ENCODE results near the gene RBPJ.
A peak's percentile ranks its signal among the peaks of the same experiment; 100 is the strongest.

Gene RBPJ

DNA sequence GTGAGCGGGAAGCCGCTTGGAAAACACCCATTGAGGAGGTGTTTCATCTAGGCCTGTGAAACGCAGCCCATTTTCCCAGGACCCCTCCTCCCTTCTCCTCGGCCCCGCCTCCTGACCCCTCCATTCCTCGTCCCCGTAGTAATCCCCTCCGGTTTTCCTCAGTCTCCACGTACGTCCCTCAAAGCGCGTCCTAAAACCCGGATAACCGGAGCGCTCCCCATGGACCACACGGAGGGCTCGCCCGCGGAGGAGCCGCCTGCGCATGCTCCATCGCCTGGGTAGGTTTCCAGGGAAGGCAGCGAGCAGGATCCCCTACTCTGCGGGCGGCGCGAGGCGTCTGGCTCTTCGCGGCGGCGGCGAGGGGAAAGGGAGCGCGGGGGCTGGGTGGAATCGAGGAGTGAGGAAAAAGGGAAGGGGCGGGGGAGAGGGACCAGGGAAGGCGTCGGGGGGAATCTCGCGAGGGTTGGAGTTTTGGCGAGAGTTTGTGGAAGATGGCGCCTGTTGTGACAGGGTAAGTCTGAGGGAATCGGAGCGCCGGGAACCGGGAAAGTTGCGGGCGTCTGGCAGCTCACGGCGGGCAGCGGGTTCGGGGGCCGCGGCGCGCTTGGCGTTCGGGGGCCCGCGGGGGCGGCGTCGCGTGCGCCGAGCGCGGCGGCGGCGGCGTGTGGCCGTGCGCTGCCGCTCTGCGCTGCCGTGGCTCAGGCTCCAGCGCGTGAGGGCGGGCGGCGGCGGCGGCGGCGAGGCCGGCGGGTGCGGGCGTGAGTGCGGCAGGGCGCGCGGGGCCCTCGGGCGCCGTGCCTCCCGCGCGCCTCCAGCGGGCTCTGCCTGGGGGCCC is at the start of gene RBPJ:
Gene RBPJ, plus strand, starts transcription at position 477 of the 835 bp plus-strand sequence. Its CDS starts 15 bp downstream, at position 492.
- DNase-seq (ENCODE audit: low read depth in 2 of 2) = peak; percentile 57 to 66

DNA sequence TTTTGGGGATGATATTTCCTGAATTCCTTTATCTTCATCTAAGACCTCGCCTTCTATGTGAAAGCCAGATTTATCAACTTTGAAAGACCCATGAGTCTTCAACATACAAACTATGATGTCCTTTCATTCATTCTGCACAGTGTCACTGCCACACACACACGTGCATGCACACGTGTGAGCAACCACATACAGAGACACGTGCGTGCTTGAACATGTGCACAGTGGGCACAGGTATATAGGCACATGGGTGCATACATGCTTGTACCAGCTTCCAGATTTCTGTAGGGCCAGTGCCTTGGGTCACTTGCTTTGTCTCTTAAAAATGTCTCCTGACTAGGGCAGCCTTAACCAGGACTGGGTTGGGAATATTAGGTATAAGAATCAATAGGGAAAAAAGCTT is 49.1 kb upstream of the RBPJ start:
- DNase-seq (ENCODE audit: low read depth in 2 of 2) = no peak

DNA sequence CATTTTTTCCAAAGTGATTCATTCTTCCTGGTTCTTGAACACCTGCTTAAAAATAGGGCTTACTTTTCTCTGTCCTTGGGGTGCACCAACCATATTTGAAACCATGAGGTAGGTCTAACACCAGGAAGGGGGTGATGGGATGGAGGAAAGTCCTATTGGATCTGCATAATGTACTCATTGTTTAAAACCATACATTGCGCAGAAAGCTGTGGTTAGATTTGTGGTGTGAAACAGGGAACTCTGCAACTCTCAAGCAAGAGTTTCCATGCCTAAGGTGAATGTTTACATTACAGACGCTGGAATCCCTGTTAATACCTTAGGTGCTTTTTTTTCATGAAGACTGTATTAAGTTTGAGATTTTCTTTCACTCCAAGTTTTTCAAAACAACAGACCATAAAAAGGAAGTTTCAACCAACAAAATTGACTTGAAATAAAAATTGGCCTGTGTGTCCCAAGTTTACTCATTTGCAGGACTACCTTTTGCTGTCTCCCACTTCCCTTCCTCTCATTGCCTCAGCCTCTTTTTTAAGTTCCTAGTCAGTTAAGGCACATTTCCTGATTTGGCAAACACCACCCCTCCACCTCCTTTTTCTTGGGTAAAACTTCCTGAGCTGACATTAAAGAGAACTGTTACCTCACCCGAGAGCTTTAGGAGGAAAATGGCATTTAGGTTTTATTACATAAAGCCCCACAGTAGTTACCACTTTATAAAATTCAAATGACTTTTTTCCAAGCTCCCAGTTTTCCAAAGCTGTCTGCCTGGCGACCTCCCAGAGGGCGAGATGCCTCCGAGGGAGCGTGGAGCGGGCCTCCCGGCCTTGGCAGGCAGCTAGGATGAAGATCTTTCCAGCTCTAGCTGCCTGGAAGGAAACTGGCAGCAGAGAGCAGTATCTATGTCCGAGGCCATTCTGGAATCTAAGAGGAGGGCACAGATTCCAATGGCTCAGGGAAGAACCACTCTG is 47.9 kb upstream of the RBPJ start:
- no peak for DNase-seq (ENCODE audit: low read depth in 2 of 2)

DNA sequence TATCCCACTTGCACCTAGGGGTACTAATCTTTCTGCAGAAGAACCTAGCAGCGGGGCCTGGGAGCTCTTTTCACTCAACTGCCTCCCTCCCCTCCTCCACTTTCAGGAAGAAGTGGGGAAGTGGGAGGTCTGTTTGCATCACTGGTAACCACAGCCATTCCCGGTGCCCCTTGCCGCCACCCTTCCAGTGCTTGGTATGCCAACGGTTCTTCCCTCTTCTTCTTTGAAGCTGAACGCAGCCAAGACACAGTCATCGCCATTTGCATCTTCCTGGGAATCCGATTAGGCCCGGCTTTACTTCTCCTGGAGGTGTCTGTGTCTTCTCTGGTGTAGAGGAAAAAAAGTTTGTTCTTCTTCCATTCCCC is 47.2 kb upstream of the RBPJ start:
- DNase-seq (ENCODE audit: low read depth in 2 of 2) = no peak

DNA sequence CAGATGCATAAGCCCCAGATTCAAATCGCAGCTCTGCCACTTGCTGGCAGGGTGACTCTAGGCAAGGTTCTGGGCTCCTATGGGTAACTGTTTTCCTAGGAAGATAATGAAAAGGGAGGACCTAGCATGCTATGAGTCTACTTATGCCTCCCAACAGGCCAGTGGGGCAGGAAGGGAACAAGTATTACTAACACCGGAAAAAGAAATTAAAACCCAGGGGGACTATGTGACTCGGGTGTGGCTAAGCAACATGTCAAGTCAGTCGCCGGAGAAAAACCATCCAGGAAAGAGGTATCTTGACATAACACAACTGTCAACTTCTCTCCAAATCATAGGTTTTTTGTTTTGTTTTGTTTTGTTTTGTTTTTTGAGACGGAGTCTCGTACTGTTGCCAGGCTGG is 45.5 kb upstream of the RBPJ start:
- DNase-seq (ENCODE audit: low read depth in 2 of 2) = no peak

DNA sequence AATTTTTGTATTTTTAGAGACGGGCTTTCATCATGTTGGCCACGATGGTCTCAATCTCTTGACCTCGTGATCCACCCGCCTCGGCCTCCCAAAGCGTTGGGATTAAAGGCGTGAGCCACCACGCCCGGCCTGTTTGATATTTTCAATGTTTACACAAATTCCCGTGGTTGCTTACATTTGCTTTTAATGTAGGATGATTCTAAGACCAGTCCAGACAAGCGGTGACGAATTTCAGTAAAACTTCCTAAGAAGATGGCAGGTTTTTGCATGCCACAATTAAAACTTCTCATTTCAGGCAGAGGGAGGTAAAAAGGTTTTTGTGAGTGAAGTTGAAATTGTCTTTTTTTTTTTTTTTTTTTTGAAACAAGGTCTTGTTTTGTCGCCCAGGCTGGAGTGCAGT is 41.4 kb upstream of the RBPJ start:
- no peak for DNase-seq (ENCODE audit: low read depth in 2 of 2)

DNA sequence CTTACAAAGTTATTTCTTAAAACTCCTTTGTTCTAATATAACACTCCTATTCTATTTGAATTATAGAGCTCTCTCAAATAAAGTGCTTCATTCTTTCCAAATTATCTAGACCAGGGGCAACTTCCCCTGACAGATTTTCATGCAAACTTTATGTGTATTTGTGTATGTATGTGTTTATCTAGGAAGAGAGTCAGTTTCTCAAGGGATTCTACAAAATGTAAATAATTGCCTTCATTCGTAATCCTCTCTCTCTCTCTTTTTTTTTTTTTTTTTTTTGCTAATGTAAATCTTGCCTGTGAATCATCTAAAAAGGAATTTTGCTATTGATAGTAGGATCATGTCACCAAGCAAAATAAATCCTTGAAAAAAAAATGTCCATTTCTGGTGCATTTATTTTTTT is 38.9 kb upstream of the RBPJ start:
- DNase-seq (ENCODE audit: low read depth in 2 of 2) = no peak

DNA sequence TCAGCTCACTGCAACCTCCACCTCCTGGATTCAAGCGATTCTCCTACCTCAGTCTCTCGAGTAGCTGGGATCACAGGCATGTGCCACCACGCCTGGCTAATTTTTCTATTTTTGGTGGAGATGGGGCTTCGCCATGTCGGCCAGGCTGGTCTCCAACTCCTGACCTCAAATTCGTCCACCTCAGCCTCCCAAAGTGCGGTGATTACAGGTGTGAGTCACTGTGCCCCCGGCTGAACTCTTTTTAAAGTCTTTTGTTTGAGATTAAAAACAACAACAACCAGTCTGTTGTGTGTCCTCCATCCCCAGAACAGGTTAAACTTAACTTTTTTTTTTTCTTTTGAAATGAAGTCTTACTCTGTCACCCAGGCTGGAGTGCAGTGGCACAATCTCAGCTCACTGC is 36.3 kb upstream of the RBPJ start:
- no peak for DNase-seq (ENCODE audit: low read depth in 2 of 2)

DNA sequence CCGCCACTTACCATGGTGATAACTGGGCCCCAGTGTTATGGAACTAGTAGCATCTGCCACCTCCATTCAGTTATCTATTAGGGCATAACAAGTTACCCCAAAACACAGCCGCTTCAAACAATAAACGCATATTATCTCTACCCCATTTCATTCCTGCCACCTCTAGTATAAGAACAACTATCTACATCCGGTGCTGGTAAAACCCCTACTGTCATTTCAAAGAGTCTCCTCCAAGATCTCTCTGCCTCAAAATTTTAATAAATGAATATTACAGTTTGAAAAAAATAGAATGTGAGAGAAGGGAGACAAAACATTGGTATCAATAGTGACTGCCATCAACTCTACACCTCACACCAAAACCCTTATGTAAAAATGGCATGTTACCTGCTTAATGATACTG is 35.5 kb upstream of the RBPJ start:
- DNase-seq (ENCODE audit: low read depth in 2 of 2) = no peak

DNA sequence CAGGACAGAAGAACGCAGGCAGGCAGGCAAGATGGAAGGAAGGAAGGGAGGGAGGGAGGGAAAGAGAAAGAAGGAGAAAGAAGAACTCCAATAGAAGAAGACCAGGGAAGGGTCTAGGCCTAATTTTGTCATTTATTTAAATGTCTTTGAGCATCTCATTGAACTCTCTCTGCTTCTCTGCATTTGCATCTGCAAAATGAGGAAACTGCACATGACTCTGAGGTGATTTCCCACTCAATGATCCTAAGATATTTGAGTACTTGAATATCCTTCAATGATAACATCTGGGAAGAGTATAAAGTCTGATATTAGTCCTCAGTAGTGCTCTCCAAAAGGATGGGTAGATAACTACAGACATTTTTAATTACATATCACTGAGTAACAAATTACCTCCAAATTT is 33.1 kb upstream of the RBPJ start:
- DNase-seq (ENCODE audit: low read depth in 2 of 2) = no peak

DNA sequence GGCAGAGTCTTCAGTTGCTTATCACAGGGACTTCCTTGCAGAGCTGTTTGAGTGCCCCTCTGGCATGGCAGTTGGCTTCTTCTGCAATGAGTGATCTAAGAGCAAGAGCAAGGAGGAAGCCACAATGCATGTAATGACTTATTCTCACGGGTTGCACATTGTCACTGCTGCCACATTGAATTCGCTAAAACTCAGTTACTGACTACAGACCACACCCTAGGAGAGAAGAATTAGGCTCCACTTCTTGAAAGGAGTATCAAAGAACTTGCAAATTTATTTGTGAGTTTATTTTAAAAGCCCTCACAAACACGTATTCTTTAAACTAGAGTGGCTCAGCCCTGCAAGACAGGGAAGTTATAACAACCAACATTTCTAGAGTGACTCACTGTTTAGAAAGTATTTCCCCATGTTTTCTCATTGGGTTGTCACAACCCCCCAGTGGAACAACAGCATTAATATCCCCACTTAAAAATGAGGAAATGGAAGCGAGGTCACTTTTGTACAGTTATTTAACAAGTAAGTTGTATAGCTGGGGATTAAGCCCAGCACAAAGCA is 32.4 kb upstream of the RBPJ start:
- no peak for DNase-seq (ENCODE audit: low read depth in 2 of 2)

DNA sequence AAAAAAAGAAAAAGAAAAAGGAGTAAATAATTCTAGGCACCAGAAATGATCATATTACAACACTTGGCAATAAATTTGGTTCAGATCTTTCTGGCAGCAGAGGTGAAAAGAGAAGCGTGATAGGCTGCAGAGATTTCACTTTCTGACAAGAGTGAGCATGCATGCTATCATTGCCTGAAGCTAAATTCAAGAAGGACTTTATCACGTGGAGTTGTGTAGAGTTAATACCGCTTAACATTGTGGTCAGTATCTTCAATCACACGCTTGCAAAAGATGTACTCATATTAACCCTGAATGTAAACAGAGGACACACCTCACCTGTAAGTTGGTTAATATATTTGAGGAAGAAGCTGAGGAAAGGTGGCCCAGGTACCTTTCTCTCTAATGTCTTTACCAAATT is 31.4 kb upstream of the RBPJ start:
- no peak for DNase-seq (ENCODE audit: low read depth in 2 of 2)

DNA sequence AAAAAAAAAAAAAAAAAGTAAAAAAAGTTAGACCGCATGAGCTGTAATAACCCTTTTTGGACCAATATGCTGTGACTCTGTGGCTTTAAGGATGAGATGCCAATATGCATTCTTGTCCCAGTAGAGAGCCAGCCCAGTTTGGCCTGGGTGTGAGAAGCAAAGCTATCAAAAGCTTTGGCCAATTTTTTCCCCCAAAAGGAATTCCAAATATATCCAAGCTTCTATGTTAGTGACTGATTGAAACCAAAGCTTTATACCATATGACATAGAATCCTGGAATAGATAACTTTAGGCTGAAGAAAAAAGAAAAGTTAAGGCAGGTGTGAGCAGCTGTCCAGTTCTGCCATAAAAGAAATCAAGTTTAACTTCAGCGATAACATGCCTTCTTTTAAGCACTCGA is 30.5 kb upstream of the RBPJ start:
- no peak for DNase-seq (ENCODE audit: low read depth in 2 of 2)

DNA sequence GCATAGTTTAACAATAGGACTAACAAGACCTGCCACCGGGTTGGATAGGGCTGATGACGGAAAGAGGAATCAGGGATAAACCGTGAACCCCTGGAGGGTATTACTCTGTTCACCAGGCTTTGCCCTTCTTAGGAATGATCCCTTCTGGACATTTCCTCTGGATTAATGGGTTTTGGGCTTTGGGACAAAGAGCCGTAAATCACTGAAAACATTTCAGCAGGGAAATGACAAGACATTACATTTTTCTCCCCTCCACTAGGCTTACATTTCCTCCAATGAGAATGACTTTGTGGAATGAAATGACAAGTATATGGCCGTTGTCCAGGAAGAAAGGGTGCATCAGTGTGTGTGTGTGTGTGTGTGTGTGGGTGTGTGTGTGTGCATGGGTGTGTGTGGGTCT is 25.9 kb upstream of the RBPJ start:
- DNase-seq (ENCODE audit: low read depth in 2 of 2) = no peak

DNA sequence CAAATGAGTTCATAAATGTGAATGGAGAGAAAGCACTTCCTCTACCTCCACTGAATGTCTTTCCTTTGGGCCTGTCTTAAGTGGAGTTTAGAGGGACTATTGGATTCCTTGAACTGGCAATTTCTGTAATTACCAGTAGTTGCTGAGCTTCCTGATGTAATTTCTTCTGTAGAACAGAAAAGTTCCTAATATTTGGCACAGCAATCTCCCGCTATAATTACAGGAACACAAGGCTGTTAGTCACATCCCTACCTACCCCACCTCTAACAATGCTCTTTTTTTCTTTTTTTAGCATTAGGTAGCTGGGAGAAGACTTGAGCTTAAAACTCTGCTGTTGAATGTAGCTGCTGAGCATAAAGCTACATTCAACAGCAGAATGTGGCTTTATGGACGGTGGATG is 24.8 kb upstream of the RBPJ start:
- DNase-seq (ENCODE audit: low read depth in 2 of 2) = no peak

DNA sequence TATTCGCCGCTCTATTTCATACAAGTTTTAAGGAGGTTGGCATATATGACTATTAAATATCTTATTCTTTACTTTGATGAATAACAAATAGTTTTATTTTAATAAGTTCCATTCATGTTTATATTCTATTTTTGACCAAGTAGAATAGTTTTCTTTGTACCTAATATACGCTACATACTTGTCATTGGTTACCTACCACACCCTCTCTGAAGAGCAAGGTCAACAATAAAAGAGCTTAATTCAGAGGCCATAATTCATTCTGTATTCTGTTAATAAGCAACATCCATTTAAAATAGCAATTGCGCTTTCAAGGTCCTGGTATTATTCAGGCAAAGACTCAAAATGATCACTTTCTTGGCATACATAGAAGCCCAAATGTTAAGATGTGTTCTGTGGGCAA is 24.3 kb upstream of the RBPJ start:
- no peak for DNase-seq (ENCODE audit: low read depth in 2 of 2)

DNA sequence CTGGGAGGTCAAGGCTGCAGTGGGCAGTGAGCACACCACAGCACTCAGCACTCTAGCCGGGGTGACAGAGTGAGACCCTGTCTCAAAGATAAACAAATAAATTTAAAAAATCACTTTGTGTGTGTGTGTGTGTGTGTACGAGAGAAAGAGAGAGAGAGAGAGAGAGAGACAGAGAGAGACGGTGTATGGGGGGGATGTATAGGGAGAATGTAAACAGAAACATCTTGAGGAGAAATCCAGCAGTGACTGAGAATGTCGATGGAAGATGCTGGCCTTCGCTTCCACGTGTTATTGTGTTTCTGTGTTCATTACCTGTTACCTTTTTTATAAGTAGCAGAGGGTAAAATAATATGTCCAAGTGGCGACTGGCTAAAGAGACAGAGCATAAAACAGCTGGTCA is 23.6 kb upstream of the RBPJ start:
- no peak for DNase-seq (ENCODE audit: low read depth in 2 of 2)

DNA sequence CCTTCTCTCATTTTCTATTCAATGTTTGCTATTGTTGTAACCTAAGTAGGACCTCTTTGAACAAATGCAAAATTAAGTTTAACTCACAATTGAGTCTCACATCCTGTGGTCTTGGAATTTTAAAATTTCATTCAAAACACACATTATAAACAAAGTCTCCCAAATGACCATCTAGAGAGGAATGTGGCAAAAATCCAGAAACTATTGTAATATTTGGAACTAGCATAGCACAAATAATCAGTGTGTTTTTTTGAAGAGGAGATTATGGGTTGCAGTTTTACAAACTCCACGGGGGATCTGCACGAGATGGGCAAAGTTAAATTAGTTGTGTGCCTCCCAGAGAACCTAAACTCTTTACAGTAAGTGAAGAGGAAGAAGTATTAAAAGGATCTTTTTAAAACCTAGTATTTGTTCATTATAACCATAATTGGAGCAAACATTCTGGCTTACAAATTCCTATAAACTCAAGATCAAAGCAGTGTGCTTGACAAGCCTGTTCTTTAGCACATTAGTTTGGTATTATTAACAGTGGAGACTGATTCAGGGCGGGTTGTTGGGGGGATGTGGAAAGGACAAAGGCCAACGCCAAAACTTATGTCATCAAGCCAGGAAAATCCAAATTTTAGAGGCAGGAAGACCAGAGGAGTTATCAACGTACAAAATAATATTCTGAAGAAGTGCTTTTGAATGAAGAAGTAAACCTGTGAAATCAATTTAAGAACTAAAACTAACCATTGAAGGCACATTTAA is 22.4 kb upstream of the RBPJ start:
- no peak for DNase-seq (ENCODE audit: low read depth in 2 of 2)

DNA sequence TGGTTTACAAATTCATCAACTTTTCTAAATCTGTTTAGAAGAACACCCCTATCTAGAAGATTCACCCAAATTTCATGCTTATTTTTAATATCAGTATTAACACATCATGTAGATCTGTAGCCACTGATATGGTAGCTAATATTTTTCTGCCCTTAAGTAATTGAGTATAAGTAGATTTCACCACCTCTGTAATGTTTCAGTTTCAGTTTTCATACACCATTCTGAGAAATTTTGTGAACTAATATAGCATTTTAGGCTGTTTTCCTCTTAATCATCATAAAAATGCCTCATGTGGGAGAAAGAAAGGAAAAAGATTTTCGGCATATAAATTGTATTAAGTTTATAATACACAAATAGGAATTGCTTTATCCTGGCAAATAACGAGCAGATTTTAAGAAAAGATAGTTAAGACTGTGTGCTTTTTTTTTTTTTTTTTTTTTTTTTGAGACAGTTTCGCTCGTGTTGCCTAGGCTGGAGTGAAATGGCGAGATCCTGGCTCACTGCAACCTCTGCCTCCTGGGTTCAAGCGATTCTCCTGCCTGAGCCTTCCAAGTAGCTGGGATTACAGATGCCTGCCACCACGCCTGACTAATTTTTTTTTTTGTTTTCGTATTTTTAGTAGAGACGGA is 21.4 kb upstream of the RBPJ start:
- no peak for DNase-seq (ENCODE audit: low read depth in 2 of 2)

DNA sequence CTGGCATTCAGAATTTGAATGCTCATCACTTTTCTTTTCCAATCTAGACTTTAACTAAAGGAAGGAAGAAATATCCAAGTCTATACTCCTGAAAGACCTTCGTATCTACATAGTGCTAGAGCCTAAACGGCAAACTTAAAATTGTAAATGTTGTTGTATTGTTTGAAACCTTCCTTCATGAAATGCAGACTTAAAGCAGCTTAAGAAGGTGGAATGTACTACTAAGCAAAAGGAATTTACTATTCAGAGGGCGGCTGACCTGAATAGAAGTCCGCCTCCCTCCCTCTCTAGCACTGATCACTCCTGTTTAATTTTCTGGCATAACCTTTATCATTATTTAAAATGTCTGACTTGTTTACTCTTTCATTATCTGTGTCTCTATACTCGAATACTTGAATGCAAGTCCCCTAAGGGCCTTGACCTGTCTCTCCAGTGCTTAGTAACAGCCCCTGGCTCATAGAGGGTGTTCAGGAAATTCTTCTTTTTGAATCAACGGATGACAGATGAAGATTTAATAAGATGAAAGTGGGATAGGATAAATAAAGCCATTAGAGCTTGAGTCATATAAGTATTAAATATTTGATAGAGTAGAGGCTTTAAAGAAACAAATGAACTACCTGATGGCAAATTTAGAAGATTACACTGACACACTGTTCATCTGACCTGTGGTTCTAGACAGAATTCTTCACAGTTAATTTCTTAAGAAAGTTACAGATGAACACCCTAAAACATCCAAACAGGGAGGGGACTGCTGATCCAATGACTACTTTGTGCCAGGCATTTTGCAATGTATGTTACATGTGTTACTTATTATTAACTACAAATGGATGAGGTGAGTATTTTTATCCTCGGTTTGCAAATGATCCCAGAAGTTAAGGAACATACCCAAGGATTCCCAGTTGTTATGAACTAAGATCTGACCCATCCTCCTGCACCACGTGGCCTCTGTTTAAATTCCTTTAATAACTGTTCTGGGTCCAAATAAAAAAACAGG is 20.2 kb upstream of the RBPJ start:
- DNase-seq (ENCODE audit: low read depth in 2 of 2) = no peak
